OCI-LY7 (cell line): ENCODE results near the gene ARHGAP35.

ENCODE experiments used
- EZH2phosphoT487 ChIP-seq: fragments of 200-600 bp; sonication (generic); IDR thresholded peaks from 2 replicates; pipeline ENCODE4 v1.6.1; 2018; ENCODE audit warnings: low read depth, borderline replicate concordance, mild to moderate bottlenecking, mixed run types, antibody characterized with exemption, low read length, moderate library complexity, mixed read lengths
- TF ChIP-seq, protein P1 (sequence below): fragments of 200-600 bp; sonication (generic); conservative IDR thresholded peaks from 2 replicates; pipeline ENCODE4 v1.5.1; 2014; ENCODE audit warnings: mild to moderate bottlenecking, antibody characterized with exemption, low read length, moderate library complexity, mixed read lengths

DNA sequence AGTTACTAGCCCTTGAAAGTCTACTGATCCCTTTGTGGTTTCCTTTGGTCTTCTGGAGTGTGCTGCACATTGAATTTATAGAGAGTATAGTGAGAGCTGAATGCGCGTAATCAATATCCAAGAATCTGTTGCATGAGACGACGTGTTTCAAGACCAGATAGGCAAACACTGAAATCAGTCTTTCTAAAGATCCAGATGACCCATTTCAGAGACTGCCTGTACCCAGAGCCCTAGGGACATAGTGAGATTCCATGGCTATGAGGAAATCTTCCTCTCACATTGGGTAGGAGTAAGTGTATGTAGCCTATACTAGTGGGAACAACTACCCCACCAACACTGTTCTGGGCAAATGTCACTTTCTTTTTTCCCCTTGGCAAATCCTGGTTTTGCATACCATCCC, 48.6 kb downstream of the ARHGAP35 start:
- TF ChIP-seq, protein P1, sequence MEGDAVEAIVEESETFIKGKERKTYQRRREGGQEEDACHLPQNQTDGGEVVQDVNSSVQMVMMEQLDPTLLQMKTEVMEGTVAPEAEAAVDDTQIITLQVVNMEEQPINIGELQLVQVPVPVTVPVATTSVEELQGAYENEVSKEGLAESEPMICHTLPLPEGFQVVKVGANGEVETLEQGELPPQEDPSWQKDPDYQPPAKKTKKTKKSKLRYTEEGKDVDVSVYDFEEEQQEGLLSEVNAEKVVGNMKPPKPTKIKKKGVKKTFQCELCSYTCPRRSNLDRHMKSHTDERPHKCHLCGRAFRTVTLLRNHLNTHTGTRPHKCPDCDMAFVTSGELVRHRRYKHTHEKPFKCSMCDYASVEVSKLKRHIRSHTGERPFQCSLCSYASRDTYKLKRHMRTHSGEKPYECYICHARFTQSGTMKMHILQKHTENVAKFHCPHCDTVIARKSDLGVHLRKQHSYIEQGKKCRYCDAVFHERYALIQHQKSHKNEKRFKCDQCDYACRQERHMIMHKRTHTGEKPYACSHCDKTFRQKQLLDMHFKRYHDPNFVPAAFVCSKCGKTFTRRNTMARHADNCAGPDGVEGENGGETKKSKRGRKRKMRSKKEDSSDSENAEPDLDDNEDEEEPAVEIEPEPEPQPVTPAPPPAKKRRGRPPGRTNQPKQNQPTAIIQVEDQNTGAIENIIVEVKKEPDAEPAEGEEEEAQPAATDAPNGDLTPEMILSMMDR, result no peak
- TF ChIP-seq EZH2phosphoT487, result no peak
